Measurements from ENCODE around the gene SLC25A19. TPM values are rescaled to one million over a fixed set of nuclear protein-coding genes. Genes with fewer than 3 reads are reported as not detected.
A peak's percentile ranks its signal among the peaks of the same experiment; 100 is the strongest.

SLC25A19 gene
- total and polyA plus RNA-seq, 9 of the 15 experiments (the other 6 are each of a cell fraction or from before 2014, with no cell fraction given) = 33.4 to 76.6 (median 55.3) TPM

GRCh38 chr17:75261336-75262111 lies 27.7 kb downstream of the SLC25A19 start, which contains the start of the genes GGA3 and MRPS7 (continued):
- TF ChIP-seq ZNF445 (CRISPR knock-in tag; IDR thresholded peaks at IDR 0.05; ENCODE audit: low read depth) (0 out of 2 replicates have a peak, but pooled peaks have one; percentile 44), PCBP1 (IDR thresholded peaks at IDR 0.05; ENCODE audit: low read depth, low read length, poor library complexity, severe bottlenecking) (peak; percentile 93), MGA (IDR thresholded peaks at IDR 0.05) (no peak), PYGO2 (tag; IDR thresholded peaks at IDR 0.05) (no peak), THRB (CRISPR knock-in tag; conservative IDR thresholded peaks at IDR 0.05) (peak; percentile 73; the same call in 1 of the 2 replicates), CHD1 (IDR thresholded peaks at IDR 0.05; ENCODE audit: low read length) (no peak), ETV5 (CRISPR knock-in tag; IDR thresholded peaks at IDR 0.05; ENCODE audit: low read depth) (peak; percentile 41; the same call in 1 of the 2 replicates), KLF13 (tag; IDR thresholded peaks at IDR 0.05; ENCODE audit: borderline replicate concordance, low read depth) (peak; percentile 71), CEBPB (tag; IDR thresholded peaks at IDR 0.05) (no peak), ZNF184 (CRISPR knock-in tag; IDR thresholded peaks at IDR 0.05) (no peak), ZNF740 (CRISPR knock-in tag; IDR thresholded peaks at IDR 0.05) (peak; percentile 81), ZNF740 (tag; IDR thresholded peaks at IDR 0.05) (no peak), ZSCAN29 (IDR thresholded peaks at IDR 0.05) (peak; percentile 51; the same call in 1 of the 2 replicates)
